HCT116 (cell line): ENCODE measurements around the gene B4GALT7. TPM values are rescaled to one million over a fixed set of nuclear protein-coding genes. Genes with fewer than 3 reads are reported as not detected.

Source experiments
- ATAC-seq: fragments of 200-7000 bp; cut with Tn5 transposase; 2 replicates; pipeline ENCODE4 v1.9.1; 2020; ENCODE audit warnings: mild to moderate bottlenecking, moderate library complexity
- BruUV-seq: library from RNA; stranded (reverse); fragments of 400-500 nt; replicated peaks from 2 replicates; lab custom pipeline; 2021; lab: Mats Ljungman, UMichigan
- CTCF ChIA-PET: fragments of 300-600 bp; sonication (Branson Sonifier 250); formaldehyde crosslinking; loops from one replicate; lab custom pipeline; 2021; ENCODE audit warnings: antibody characterized with exemption; lab: Charles Lee
- POLR2A ChIA-PET: fragments of 300-600, 350-600 bp; sonication (Branson Sonifier 250); formaldehyde crosslinking; loops from one replicate; lab custom pipeline; 2021; ENCODE audit warnings: antibody characterized with exemption; lab: Charles Lee
- RAD21 ChIA-PET, 2 experiments: fragments of 300-600 bp; sonication (Branson Sonifier 250); formaldehyde crosslinking; loops; one replicate each; lab custom pipeline; 2023; ENCODE audit warnings: low total read pairs in 2 of 2; ENCODE audit not compliant: uncharacterized antibody in 2 of 2, unreplicated experiment in 2 of 2, low non-redundant PET in 1 of 2; lab: Charles Lee
- DNase-seq: peaks from one replicate; pipeline ENCODE4 v3.0.0-alpha.2; 2010; ENCODE audit warnings: low read depth, low spot score
- H2AFZ ChIP-seq: fragments of 200-600 bp; shearing (Covaris generic), sonication (generic); 2 replicates; pipeline ENCODE4 v1.6.1; 2017; ENCODE audit warnings: low read depth, mixed run types, mixed read lengths, antibody characterized with exemption, low read length; ENCODE audit not compliant: poor library complexity, severe bottlenecking
- H3K27ac ChIP-seq: 2 replicates; pipeline ENCODE4 v1.5.1; 2012; ENCODE audit warnings: low read depth, low read length
- H3K27me3 ChIP-seq: fragments of 200-600 bp; sonication (generic); 2 replicates; pipeline ENCODE4 v1.6.1; 2016; ENCODE audit warnings: mixed run types, low read length, mixed read lengths; ENCODE audit not compliant: insufficient read depth
- H3K36me3 ChIP-seq, 2 experiments: fragments of 200-500 bp in 1 of 2; fragments of 200-600 bp in 1 of 2; sonication (Bioruptor generic) in 1 of 2; sonication (generic) in 1 of 2; 2 replicates each; pipeline versions ENCODE4 v1.5.1 to v1.6.1; 2014 to 2016; ENCODE audit warnings: low read length in 2 of 2, inconsistent platforms in 1 of 2, mixed read lengths in 1 of 2, mixed run types in 1 of 2; ENCODE audit not compliant: insufficient read depth in 2 of 2, control insufficient read depth in 1 of 2
- H3K4me1 ChIP-seq, 2 experiments: fragments of 200-600 bp in 1 of 2; sonication (generic) in 1 of 2; 2 replicates each; pipeline versions ENCODE4 v1.5.1 to v1.6.1; 2012 to 2017; ENCODE audit warnings: low read length in 2 of 2, inconsistent platforms in 1 of 2, mild to moderate bottlenecking in 1 of 2, mixed read lengths in 1 of 2, mixed run types in 1 of 2, moderate library complexity in 1 of 2; ENCODE audit not compliant: insufficient read depth in 2 of 2, control insufficient read depth in 1 of 2
- H3K4me2 ChIP-seq: fragments of 200-600 bp; sonication (generic); 2 replicates; pipeline ENCODE4 v1.6.1; 2017; ENCODE audit warnings: mixed run types, low read length, mixed read lengths
- H3K4me3 ChIP-seq, 2 experiments: fragments of 200-600 bp in 1 of 2; sonication (generic) in 1 of 2; replicated peaks in 1 of 2; 2 replicates each; pipeline ENCODE4 v1.5.1; 2011 to 2016; ENCODE audit warnings: low read length in 2 of 2, control low read depth in 1 of 2, low read depth in 1 of 2, mild to moderate bottlenecking in 1 of 2, mixed read lengths in 1 of 2, mixed run types in 1 of 2
- H3K79me2 ChIP-seq: fragments of 200-600 bp; sonication (generic); 2 replicates; pipeline ENCODE4 v1.6.1; 2017; ENCODE audit warnings: mild to moderate bottlenecking, mixed run types, low read length, moderate library complexity, mixed read lengths; ENCODE audit not compliant: insufficient read depth
- H3K9ac ChIP-seq: fragments of 200-600 bp; sonication (generic); 2 replicates; pipeline ENCODE4 v1.6.1; 2016; ENCODE audit warnings: low read length, mixed read lengths
- H3K9me2 ChIP-seq: fragments of 200-600 bp; sonication (generic), shearing (Covaris generic); 2 replicates; pipeline ENCODE4 v1.6.1; 2017; ENCODE audit warnings: mixed run types, mild to moderate bottlenecking, moderate library complexity; ENCODE audit not compliant: insufficient read depth
- H3K9me3 ChIP-seq, 2 experiments: fragments of 200-500 bp in 1 of 2; fragments of 200-600 bp in 1 of 2; sonication (Bioruptor generic) in 1 of 2; sonication (generic) in 1 of 2; 2 replicates each; pipeline ENCODE4 v1.6.1; 2014 to 2017; ENCODE audit warnings: low read length in 2 of 2, mixed read lengths in 2 of 2, inconsistent platforms in 1 of 2, low read depth in 1 of 2, mild to moderate bottlenecking in 1 of 2, mixed run types in 1 of 2, moderate library complexity in 1 of 2; ENCODE audit not compliant: control insufficient read depth in 1 of 2, insufficient read depth in 1 of 2
- H4K20me1 ChIP-seq: fragments of 200-600 bp; sonication (generic), shearing (Covaris generic); 2 replicates; pipeline ENCODE4 v1.6.1; 2017; ENCODE audit warnings: mixed run types, mild to moderate bottlenecking, moderate library complexity; ENCODE audit not compliant: insufficient read depth
- CEBPB ChIP-seq: IDR thresholded peaks from 2 replicates; pipeline ENCODE4 v1.6.1; 2012; ENCODE audit warnings: low read depth
- EGR1 ChIP-seq: IDR thresholded peaks from 2 replicates; pipeline ENCODE4 v1.6.1; 2012; ENCODE audit warnings: low read depth
- ELF1 ChIP-seq: IDR thresholded peaks from 2 replicates; pipeline ENCODE4 v1.6.1; 2012; ENCODE audit warnings: low read depth, borderline replicate concordance
- EZH2 ChIP-seq: fragments of 200-600 bp; sonication (generic); IDR thresholded peaks from 2 replicates; pipeline ENCODE4 v1.6.1; 2017; ENCODE audit warnings: antibody characterized with exemption, mixed run types
- FOSL1 ChIP-seq: IDR thresholded peaks from 2 replicates; pipeline ENCODE4 v1.6.1; 2012; ENCODE audit warnings: low read depth
- JUND ChIP-seq: IDR thresholded peaks from 2 replicates; pipeline ENCODE4 v1.6.1; 2012
- POLR2A ChIP-seq: IDR thresholded peaks from 2 replicates; pipeline ENCODE4 v1.7.0; 2011; ENCODE audit warnings: borderline replicate concordance; ENCODE audit not compliant: insufficient read depth, insufficient read length; ENCODE audit errors: extremely low read depth
- POLR2AphosphoS5 ChIP-seq: IDR thresholded peaks from 2 replicates; pipeline ENCODE4 v1.6.1; 2011; ENCODE audit warnings: mild to moderate bottlenecking, low read depth, low read length, moderate library complexity
- RAD21 ChIP-seq: IDR thresholded peaks from 2 replicates; pipeline ENCODE4 v1.6.1; 2012; ENCODE audit warnings: low read depth, mild to moderate bottlenecking
- SIN3A ChIP-seq: IDR thresholded peaks from 2 replicates; pipeline ENCODE4 v1.6.1; 2012; ENCODE audit warnings: low read depth
- TCF7L2 ChIP-seq: IDR thresholded peaks from 2 replicates; pipeline ENCODE4 v1.7.0; 2011; ENCODE audit warnings: borderline replicate concordance, inconsistent platforms; ENCODE audit not compliant: insufficient read depth, insufficient read length; ENCODE audit errors: extremely low read depth
- YY1 ChIP-seq: IDR thresholded peaks from 2 replicates; pipeline ENCODE4 v1.6.1; 2011; ENCODE audit warnings: low read length, low read depth, moderate library complexity, mild to moderate bottlenecking; ENCODE audit not compliant: insufficient replicate concordance; ENCODE audit errors: extremely low read depth
- ZNF274 ChIP-seq: fragments of 200-500 bp; sonication (Bioruptor generic); IDR thresholded peaks from 2 replicates; pipeline ENCODE4 v1.6.1; 2014; ENCODE audit warnings: mild to moderate bottlenecking, low read depth, low read length, inconsistent platforms
- intact Hi-C: fragments of 100-400 bp; cut with micrococcal nuclease; formaldehyde crosslinking; loops from 2 replicates; pipeline ENCODE4 v1.10.0; 2022
- total RNA-seq: library from RNA; stranded (reverse); gene quantifications from one replicate; pipeline ENCODE4 v1.2.1, GENCODE V29; 2021; ENCODE audit not compliant: unreplicated experiment
- TF ChIP-seq, protein P1 (sequence below): IDR thresholded peaks from 2 replicates; pipeline ENCODE4 v1.6.1; 2012
- TF ChIP-seq, protein P2 (sequence below): IDR thresholded peaks from 2 replicates; pipeline ENCODE4 v1.6.1; 2012
- TF ChIP-seq, protein P3 (sequence below): IDR thresholded peaks from 2 replicates; pipeline ENCODE4 v1.6.1; 2011; ENCODE audit warnings: mild to moderate bottlenecking, low read length, moderate library complexity; ENCODE audit not compliant: insufficient replicate concordance; ENCODE audit errors: extremely low read depth

Gene B4GALT7
- total RNA-seq, 1 experiment from 2014 or later: 25.2 TPM

DNA sequence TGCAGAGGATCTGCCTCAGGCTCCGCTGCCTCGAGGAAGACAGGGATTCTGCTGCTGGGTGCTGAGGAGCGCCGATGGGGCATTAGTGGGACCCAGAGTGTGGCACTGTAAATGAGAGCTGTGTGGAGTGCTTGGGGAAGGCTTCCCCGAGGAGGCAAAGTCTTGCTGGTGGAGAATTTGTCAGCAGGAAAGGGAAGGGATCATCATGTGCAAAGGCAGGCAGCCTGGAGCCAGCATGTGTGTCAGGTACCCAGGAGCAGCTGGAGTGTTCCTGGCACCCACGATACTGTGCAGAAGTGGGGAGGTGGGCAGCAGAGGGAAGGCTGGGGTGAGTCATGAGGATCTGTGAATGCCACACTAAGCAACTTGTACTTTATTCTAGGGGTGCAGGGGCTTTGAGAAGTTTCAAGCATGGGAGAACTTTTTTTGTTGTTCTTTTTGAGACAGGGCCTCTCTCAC is 12.3 kb downstream of the B4GALT7 start:
- ChIA-PET RAD21 (no interaction called here), CTCF (no interaction called here), POLR2A (no interaction called here)
- no peaks in the 10 kb centered on the region for H4K20me1 ChIP-seq
- no peak overlapping the region for H2AFZ ChIP-seq
- no peak overlapping the region for H3K4me2 ChIP-seq
- no peaks in the 10 kb centered on the region for H3K4me1 ChIP-seq
- ATAC-seq: no peak
- H3K4me3 ChIP-seq: no peak overlapping the region
- no peak for DNase-seq
- TF ChIP-seq POLR2AphosphoS5 (peak; percentile 20; the same call in 1 of the 2 replicates), POLR2A (no peak), EZH2 (no peak), SIN3A (no peak), FOSL1 (no peak)
- TF ChIP-seq, protein P1, sequence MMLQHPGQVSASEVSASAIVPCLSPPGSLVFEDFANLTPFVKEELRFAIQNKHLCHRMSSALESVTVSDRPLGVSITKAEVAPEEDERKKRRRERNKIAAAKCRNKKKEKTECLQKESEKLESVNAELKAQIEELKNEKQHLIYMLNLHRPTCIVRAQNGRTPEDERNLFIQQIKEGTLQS: no peak
- no peaks in the 10 kb centered on the region for H3K27me3 ChIP-seq
- BruUV-seq: no TSS peak
- intact Hi-C loops: loop anchor here (10.0 kb wide), 1 partner anchor 453 kb away; no protein-coding TSS in a partner anchor
- H3K79me2 ChIP-seq: no peaks in the 10 kb centered on the region
- H3K9ac ChIP-seq: no peak overlapping the region
- H3K9me2 ChIP-seq: no peaks in the 10 kb centered on the region
- no peaks in the 10 kb centered on the region for H3K9me3 ChIP-seq
- H3K36me3 ChIP-seq: no peaks in the 10 kb centered on the region; a peak in 1 of 4 replicates
- no peak overlapping the region for H3K27ac ChIP-seq

DNA sequence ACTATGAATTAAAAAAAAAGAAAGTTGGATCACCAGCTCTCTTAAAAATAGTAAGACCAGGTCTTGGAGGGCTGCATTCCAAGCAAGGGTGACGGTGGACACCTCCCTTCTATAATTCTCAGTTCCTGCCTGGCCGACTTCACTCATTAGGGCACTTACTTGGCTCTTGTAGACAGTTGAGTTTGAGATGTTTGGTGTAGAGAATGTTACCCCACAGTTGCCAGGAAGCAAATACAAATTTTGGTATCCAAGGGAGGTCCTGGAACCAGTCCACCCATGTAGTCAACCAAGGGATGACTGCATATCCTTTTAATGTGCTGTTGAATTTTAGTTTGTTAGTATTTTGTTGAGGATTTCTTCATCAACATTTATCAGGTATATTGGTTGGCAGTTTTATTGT is 20.6 kb downstream of the B4GALT7 start:
- Histone ChIP-seq H3K4me1 (no peaks in the 10 kb centered on the region), H3K27me3 (no peaks in the 10 kb centered on the region), H3K36me3 (peaks cover 0 to 8% of the 10 kb centered on the region in 2 experiments; a peak in 2 of 4 replicates), H3K4me2 (no peak overlapping the region), H3K4me3 (no peak overlapping the region), H3K27ac (no peak overlapping the region), H3K9ac (no peak overlapping the region), H3K9me3 (no peaks in the 10 kb centered on the region), H3K79me2 (no peaks in the 10 kb centered on the region), H4K20me1 (no peaks in the 10 kb centered on the region), H3K9me2 (no peaks in the 10 kb centered on the region), H2AFZ (no peak overlapping the region)
- intact Hi-C loops: no loop called here
- DNase-seq (no peak), ATAC-seq (no peak)
- RAD21 ChIA-PET: no interaction called here
- CTCF ChIA-PET: no interaction called here
- POLR2A ChIA-PET: no interaction called here
- BruUV-seq: no TSS peak
- no peak for TF ChIP-seq POLR2AphosphoS5
- TF ChIP-seq, protein P2, sequence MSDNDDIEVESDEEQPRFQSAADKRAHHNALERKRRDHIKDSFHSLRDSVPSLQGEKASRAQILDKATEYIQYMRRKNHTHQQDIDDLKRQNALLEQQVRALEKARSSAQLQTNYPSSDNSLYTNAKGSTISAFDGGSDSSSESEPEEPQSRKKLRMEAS: no peak
- no peak for TF ChIP-seq ELF1
- TF ChIP-seq TCF7L2: no peak
- TF ChIP-seq YY1: no peak
- no peak for TF ChIP-seq ZNF274
- TF ChIP-seq SIN3A: no peak
- no peak for TF ChIP-seq JUND
- no peak for TF ChIP-seq POLR2A
- no peak for TF ChIP-seq EGR1
- TF ChIP-seq RAD21: no peak
- TF ChIP-seq, protein P3, sequence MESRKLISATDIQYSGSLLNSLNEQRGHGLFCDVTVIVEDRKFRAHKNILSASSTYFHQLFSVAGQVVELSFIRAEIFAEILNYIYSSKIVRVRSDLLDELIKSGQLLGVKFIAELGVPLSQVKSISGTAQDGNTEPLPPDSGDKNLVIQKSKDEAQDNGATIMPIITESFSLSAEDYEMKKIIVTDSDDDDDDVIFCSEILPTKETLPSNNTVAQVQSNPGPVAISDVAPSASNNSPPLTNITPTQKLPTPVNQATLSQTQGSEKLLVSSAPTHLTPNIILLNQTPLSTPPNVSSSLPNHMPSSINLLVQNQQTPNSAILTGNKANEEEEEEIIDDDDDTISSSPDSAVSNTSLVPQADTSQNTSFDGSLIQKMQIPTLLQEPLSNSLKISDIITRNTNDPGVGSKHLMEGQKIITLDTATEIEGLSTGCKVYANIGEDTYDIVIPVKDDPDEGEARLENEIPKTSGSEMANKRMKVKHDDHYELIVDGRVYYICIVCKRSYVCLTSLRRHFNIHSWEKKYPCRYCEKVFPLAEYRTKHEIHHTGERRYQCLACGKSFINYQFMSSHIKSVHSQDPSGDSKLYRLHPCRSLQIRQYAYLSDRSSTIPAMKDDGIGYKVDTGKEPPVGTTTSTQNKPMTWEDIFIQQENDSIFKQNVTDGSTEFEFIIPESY: no peak
- TF ChIP-seq EZH2: no peak
- TF ChIP-seq CEBPB: no peak
